Measurements from ENCODE around the gene CCRL2. TPM values are rescaled to one million over a fixed set of nuclear protein-coding genes. Genes with fewer than 3 reads are reported as not detected.

Gene CCRL2
- total RNA-seq, 1 donor from 2014 or later = 1.9 TPM

Other genes with a start within 250 kb of the CCRL2 start
- gene CCR1, start 198.9 kb upstream of the CCRL2 start, total RNA-seq = 0.73 and 0.82 TPM in 2 replicates
- gene CCR3, start 164.8 kb upstream of the CCRL2 start, total RNA-seq = not detected in 2 replicates
- gene CCR2, start 53.1 kb upstream of the CCRL2 start, total RNA-seq = 0.16 and 0.29 TPM in 2 replicates
- gene CCR5, start 36.3 kb upstream of the CCRL2 start, total RNA-seq = 0.27 and 0.55 TPM in 2 replicates
- gene LTF, start 57.6 kb downstream of the CCRL2 start, total RNA-seq = 0.10 TPM in 1 of 2 replicates, not detected in the other
- gene RTP3, start 90.7 kb downstream of the CCRL2 start, total RNA-seq = not detected in 2 replicates
- gene LRRC2, start 159.0 kb downstream of the CCRL2 start, total RNA-seq = not detected in 2 replicates
- gene FAM240A, start 205.3 kb downstream of the CCRL2 start, total RNA-seq = not detected in 2 replicates